ENCODE data around the gene KIF2C.
A peak's percentile ranks its signal among the peaks of the same experiment; 100 is the strongest.
"Not testable (repeated sequence)": the region's sequence is repeated elsewhere in the genome, so short reads cannot be mapped to it uniquely, and the experiment has no call there.

Gene KIF2C

GRCh38 chr1:44786138-44786840, 46.7 kb downstream of the KIF2C start:
- DNase-seq = no peak
- in situ Hi-C loops (cut with HindIII; ENCODE audit: low pct_ligation_motif_present, low pct_unique_long_range_greater_than_20kb, low sequenced_read_pairs) = no loop called here

- in situ Hi-C loops (cut with HindIII; ENCODE audit: low pct_ligation_motif_present, low pct_unique_long_range_greater_than_20kb, low sequenced_read_pairs) = no loop called here
- DNase-seq = no peak
Measured at GRCh38 chr1:44786841-44787426, 47.3 kb downstream of the KIF2C start.

GRCh38 chr1:44787506-44787905, 47.9 kb downstream of the KIF2C start:
- in situ Hi-C loops (cut with HindIII; ENCODE audit: low pct_ligation_motif_present, low pct_unique_long_range_greater_than_20kb, low sequenced_read_pairs) = no loop called here
- no peak for DNase-seq

GRCh38 chr1:44788120-44788860, 48.7 kb downstream of the KIF2C start, which contains the start of gene BEST4:
BEST4 (minus strand) TSS chr1:44788170; CDS start chr1:44787705, 465 bp downstream.
- in situ Hi-C loops (cut with HindIII; ENCODE audit: low pct_ligation_motif_present, low pct_unique_long_range_greater_than_20kb, low sequenced_read_pairs) = no loop called here
- DNase-seq = no peak

- in situ Hi-C loops (cut with HindIII; ENCODE audit: low pct_ligation_motif_present, low pct_unique_long_range_greater_than_20kb, low sequenced_read_pairs) = no loop called here
- DNase-seq = no peak
Measured at GRCh38 chr1:44790968-44791801, 51.5 kb downstream of the KIF2C start.

- in situ Hi-C loops (cut with HindIII; ENCODE audit: low pct_ligation_motif_present, low pct_unique_long_range_greater_than_20kb, low sequenced_read_pairs) = no loop called here
- DNase-seq = no peak
Measured at GRCh38 chr1:44792736-44793502, 53.3 kb downstream of the KIF2C start.

- in situ Hi-C loops (cut with HindIII; ENCODE audit: low pct_ligation_motif_present, low pct_unique_long_range_greater_than_20kb, low sequenced_read_pairs); DNase-seq: not testable (repeated sequence)
Measured at GRCh38 chr1:44797886-44798285, 58.2 kb downstream of the KIF2C start.

- in situ Hi-C loops (cut with HindIII; ENCODE audit: low pct_ligation_motif_present, low pct_unique_long_range_greater_than_20kb, low sequenced_read_pairs) = no loop called here
- no peak for DNase-seq
Measured at GRCh38 chr1:44798481-44799365, 59.1 kb downstream of the KIF2C start.

- in situ Hi-C loops (cut with HindIII; ENCODE audit: low pct_ligation_motif_present, low pct_unique_long_range_greater_than_20kb, low sequenced_read_pairs) = no loop called here
- peak; percentile 93 for DNase-seq
Measured at GRCh38 chr1:44799770-44800584, 60.3 kb downstream of the KIF2C start, which contains the start of gene PLK3. PLK3 (plus strand) TSS chr1:44800377; CDS start chr1:44800464, 87 bp downstream.

GRCh38 chr1:44801491-44802305, 62.1 kb downstream of the KIF2C start:
- in situ Hi-C loops (cut with HindIII; ENCODE audit: low pct_ligation_motif_present, low pct_unique_long_range_greater_than_20kb, low sequenced_read_pairs) = no loop called here
- no peak for DNase-seq

GRCh38 chr1:44802306-44803061, 62.8 kb downstream of the KIF2C start:
- no peak for DNase-seq
- in situ Hi-C loops (cut with HindIII; ENCODE audit: low pct_ligation_motif_present, low pct_unique_long_range_greater_than_20kb, low sequenced_read_pairs) = no loop called here

- DNase-seq = no peak
- in situ Hi-C loops (cut with HindIII; ENCODE audit: low pct_ligation_motif_present, low pct_unique_long_range_greater_than_20kb, low sequenced_read_pairs) = no loop called here
Measured at GRCh38 chr1:44803062-44803311, 63.4 kb downstream of the KIF2C start.

- DNase-seq = no peak
- in situ Hi-C loops (cut with HindIII; ENCODE audit: low pct_ligation_motif_present, low pct_unique_long_range_greater_than_20kb, low sequenced_read_pairs) = no loop called here
Measured at GRCh38 chr1:44803312-44804095, 63.9 kb downstream of the KIF2C start.

- DNase-seq = no peak
- in situ Hi-C loops (cut with HindIII; ENCODE audit: low pct_ligation_motif_present, low pct_unique_long_range_greater_than_20kb, low sequenced_read_pairs) = no loop called here
Measured at GRCh38 chr1:44805311-44806024, 65.8 kb downstream of the KIF2C start.
